Ammon's horn (tissue), 1 donor: ENCODE data around the gene DNAJB5.
"Not testable (repeated sequence)": the region's sequence is repeated elsewhere in the genome, so short reads cannot be mapped to it uniquely, and the experiment has no call there.

ENCODE experiments used
- DNase-seq: peaks from one replicate; pipeline ENCODE4 v3.0.0-alpha.2; 2016; ENCODE audit warnings: low spot score

The DNAJB5 gene

GRCh38 chr9:35000535-35001284, 11.2 kb downstream of the DNAJB5 start:
- no peak for DNase-seq

GRCh38 chr9:35001285-35001677, 11.7 kb downstream of the DNAJB5 start:
- no peak for DNase-seq

- DNase-seq: no peak
These were observed 12.4 kb downstream of the DNAJB5 start for GRCh38 chr9:35001803-35002502.

- no peak for DNase-seq
These were observed 13.1 kb downstream of the DNAJB5 start for GRCh38 chr9:35002623-35003022.

GRCh38 chr9:35004299-35004698, 14.8 kb downstream of the DNAJB5 start:
- DNase-seq: not testable (repeated sequence)

GRCh38 chr9:35010351-35010958, 20.9 kb downstream of the DNAJB5 start:
- no peak for DNase-seq

GRCh38 chr9:35014517-35014916, 25.0 kb downstream of the DNAJB5 start:
- no peak for DNase-seq

DNA sequence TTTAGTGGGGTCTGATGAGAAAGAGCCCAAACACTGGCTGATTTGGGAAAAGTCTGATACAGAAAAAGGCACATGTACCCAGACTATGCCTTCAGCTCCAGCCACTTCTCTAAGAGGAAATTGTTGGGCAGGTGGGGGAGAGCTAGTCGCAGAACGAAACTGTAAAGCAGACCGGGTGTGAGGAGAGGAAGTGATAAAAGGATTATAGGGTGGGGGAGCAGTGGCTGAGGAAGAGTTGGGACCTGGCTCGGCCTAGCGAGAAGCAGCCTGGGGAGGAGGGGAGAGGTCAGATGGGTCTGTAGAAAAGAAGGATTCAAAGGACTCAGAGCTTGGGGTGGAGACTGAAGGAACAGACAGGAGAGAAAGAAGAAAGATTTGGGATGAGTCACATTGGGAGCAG, 33.9 kb downstream of the DNAJB5 start:
- not testable (repeated sequence) for DNase-seq

DNA sequence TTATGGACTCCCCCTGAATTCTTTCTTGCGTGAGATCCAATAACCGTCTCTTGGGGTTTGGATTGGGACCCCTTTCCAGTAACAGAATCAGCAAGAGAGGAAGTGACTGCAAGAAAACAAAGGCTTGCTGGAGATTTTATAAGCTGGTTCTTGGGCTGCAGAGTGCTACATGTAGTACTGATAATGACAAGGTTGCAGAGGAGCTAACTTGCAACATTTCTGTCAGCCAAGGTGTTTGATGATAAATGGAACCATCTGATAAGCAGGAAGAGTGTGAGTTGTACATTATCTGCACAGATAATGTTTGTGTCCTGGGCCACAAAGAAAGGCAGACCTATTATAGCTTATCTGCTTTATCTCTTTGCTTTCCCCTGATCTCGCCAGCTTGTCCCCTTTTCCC, 37.1 kb downstream of the DNAJB5 start:
- DNase-seq: no peak

DNA sequence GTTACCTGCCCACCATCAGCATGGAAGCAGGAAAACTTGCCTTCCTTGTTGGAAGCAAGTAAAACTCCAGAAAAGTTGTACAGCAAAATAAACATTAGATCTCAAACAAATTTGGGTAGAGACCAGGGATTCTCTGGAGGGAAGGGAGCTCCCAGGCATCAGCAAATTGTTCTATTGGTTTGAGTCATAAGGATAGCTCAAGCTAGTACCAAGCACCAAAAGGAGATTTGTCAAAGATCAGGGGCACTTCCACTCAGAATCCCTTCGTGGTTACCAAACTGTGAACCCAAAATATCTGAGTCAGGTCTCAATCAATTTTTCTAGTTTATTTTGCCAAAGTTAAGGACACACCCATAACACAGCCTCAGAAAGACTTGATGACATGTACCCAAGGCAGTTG, 37.8 kb downstream of the DNAJB5 start:
- no peak for DNase-seq

DNA sequence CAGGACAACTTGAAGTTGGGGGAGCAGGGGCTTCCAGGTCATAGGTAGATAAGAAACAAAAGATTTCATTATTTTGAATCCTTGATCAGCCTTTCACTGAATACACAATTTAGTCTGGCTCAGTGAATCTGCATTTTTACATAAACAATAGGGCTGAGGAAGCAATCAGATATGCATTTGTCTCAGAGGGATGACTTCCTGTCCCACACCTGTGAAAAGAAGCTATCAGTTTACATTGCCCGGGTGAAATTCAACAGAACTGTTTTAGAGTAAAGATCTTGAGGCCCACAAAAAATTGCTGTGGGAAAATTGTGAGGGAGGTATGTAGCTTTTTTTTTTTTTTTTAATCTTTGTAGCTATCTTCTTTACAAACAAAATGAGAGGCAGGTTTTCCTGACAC, 38.3 kb downstream of the DNAJB5 start:
- DNase-seq: no peak

DNA sequence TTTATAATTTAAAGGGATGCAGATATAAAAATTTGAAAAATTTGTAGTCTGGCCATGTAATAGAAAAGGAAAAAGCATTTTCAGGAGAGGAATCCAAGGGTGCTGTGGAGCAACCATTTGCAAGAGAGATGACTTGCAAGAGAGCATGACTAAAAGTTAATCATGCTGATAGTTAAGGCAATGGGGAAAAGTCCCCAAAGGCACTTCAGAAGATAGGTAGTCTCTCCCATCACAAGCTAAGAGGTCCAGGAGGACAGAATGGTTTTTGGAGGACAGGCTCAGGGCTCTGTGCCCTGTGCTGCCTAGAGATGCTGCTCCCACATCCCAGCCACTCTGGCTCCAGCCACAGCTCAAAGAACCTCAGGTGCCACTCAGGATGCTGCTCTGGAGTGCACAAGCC, 38.8 kb downstream of the DNAJB5 start:
- no peak for DNase-seq

- no peak for DNase-seq
These were observed 39.7 kb downstream of the DNAJB5 start for GRCh38 chr9:35029241-35029640.

GRCh38 chr9:35029852-35030251, 40.3 kb downstream of the DNAJB5 start:
- DNase-seq: no peak

DNA sequence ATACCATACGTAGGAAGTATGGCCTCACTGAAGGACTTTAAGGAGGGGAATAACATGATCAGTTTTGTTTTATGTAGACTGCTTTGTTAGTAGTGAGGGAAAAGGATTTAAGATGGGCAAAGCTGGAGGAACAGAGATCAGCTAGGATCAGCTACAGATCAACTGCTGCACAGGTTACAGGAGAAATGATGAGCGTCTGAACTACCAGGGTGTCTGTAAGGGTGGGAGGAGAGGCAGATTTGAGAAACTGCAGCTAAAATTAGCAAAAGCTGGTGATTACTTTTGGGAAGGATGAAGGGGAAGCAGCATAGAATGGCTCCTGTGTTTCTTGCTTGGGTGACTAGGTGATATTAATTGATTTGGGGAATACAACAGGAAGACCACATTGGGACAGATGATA, 43.6 kb downstream of the DNAJB5 start:
- DNase-seq: no peak

- no peak for DNase-seq
These were observed 46.5 kb downstream of the DNAJB5 start for GRCh38 chr9:35035851-35036701.

GRCh38 chr9:35042081-35042604, 52.6 kb downstream of the DNAJB5 start:
- no peak for DNase-seq

DNA sequence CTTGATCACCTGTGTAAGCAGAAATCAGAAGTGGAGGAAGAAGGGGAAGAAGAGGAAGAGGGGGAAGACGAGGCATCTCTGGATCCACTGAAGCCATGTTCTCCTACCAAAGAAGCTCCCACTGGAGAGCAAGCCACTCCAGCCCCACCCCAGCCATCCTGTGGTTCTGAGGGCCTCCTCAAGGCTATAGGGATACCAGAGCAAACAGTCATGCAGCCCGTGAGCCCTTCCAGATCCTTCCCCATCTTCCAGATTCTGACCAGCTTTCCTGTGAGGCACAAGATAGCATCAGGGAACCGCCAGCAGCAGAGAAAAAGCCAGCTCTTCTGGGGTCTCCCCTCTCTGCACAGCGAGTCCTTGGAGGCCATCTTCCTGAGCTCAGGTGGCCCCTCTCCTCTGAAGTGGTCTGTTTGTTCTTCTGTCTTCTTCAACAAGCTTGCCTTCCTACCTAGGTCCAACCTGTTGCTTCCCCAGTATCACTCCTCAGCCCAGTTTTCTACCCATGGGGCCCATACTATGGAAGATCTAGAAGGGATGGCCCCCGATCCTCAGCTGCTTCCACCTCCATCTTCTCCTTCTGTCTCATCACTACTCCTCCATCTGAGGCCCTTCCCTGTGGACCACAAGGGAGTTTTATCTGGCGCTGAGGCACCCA, 53.5 kb downstream of the DNAJB5 start:
- no peak for DNase-seq

DNA sequence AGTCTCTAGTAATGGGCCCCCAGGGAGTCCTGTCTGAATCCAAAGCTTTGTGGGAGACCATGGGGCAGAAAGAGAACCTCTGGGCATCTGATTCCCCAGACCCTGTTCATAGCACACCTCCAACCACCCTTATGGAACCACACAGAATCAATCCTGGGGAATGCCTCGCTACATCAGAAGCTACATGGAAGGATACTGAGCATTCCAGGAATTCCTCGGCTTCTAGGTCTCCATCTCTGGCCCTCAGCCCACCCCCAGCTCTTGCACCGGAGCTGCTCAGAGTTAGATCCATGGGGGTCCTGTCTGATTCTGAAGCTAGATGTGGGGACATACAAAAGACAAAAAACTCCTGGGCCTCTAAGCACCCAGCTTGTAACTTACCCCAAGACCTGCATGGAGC, 54.5 kb downstream of the DNAJB5 start:
- no peak for DNase-seq
